ENCODE results near the gene CCDC66.
"Not testable (repeated sequence)": the region's sequence is repeated elsewhere in the genome, so short reads cannot be mapped to it uniquely, and the experiment has no call there.

The CCDC66 gene

GRCh38 chr3:56556908-56557830 lies at the start of gene CCDC66:
Gene CCDC66, plus strand, starts transcription at chr3:56557175. Its CDS starts 68 bp downstream, at chr3:56557243.
- DNase-seq (ENCODE audit: low spot score), result peak; percentile 96

GRCh38 chr3:56519641-56520040 lies 37.3 kb upstream of the CCDC66 start:
- DNase-seq (ENCODE audit: low spot score), result no peak

- DNase-seq (ENCODE audit: low spot score), result no peak
These were observed 34.6 kb upstream of the CCDC66 start for GRCh38 chr3:56522374-56522773.

- no peak for DNase-seq (ENCODE audit: low spot score)
These were observed 31.7 kb upstream of the CCDC66 start for GRCh38 chr3:56525291-56525690.

- no peak for DNase-seq (ENCODE audit: low spot score)
These were observed 20.2 kb upstream of the CCDC66 start for GRCh38 chr3:56536735-56537134.

GRCh38 chr3:56547486-56547885 lies 9.5 kb upstream of the CCDC66 start:
- no peak for DNase-seq (ENCODE audit: low spot score)

GRCh38 chr3:56557831-56558170 lies 826 bp downstream of the CCDC66 start:
- no peak for DNase-seq (ENCODE audit: low spot score)

- DNase-seq (ENCODE audit: low spot score), result no peak
These were observed 16.5 kb downstream of the CCDC66 start for GRCh38 chr3:56573501-56573900.

GRCh38 chr3:56581941-56582340 lies 25.0 kb downstream of the CCDC66 start:
- DNase-seq (ENCODE audit: low spot score), result not testable (repeated sequence)

GRCh38 chr3:56584275-56584674 lies 27.3 kb downstream of the CCDC66 start:
- DNase-seq (ENCODE audit: low spot score), result not testable (repeated sequence)

- no peak for DNase-seq (ENCODE audit: low spot score)
These were observed 33.8 kb downstream of the CCDC66 start for GRCh38 chr3:56590814-56591213.

GRCh38 chr3:56591262-56591661 lies 34.3 kb downstream of the CCDC66 start:
- DNase-seq (ENCODE audit: low spot score), result no peak

- DNase-seq (ENCODE audit: low spot score), result no peak
These were observed 36.6 kb downstream of the CCDC66 start for GRCh38 chr3:56593455-56594158.

GRCh38 chr3:56595975-56596840 lies 39.2 kb downstream of the CCDC66 start:
- no peak for DNase-seq (ENCODE audit: low spot score)

- DNase-seq (ENCODE audit: low spot score), result not testable (repeated sequence)
These were observed 51.5 kb downstream of the CCDC66 start for GRCh38 chr3:56608479-56608878.

GRCh38 chr3:56610669-56611335 lies 53.8 kb downstream of the CCDC66 start:
- no peak for DNase-seq (ENCODE audit: low spot score)

- no peak for DNase-seq (ENCODE audit: low spot score)
These were observed 54.4 kb downstream of the CCDC66 start for GRCh38 chr3:56611364-56611763.

- DNase-seq (ENCODE audit: low spot score), result no peak
These were observed 55.2 kb downstream of the CCDC66 start for GRCh38 chr3:56612146-56612545.

- DNase-seq (ENCODE audit: low spot score), result no peak
These were observed 56.0 kb downstream of the CCDC66 start for GRCh38 chr3:56613016-56613415.

GRCh38 chr3:56616478-56617006 lies 59.6 kb downstream of the CCDC66 start:
- no peak for DNase-seq (ENCODE audit: low spot score)

GRCh38 chr3:56620371-56620770 lies 63.4 kb downstream of the CCDC66 start:
- no peak for DNase-seq (ENCODE audit: low spot score)
